IMR-90 (cell line): ENCODE data around the gene NWD2. TPM values are rescaled to one million over a fixed set of nuclear protein-coding genes. Genes with fewer than 3 reads are reported as not detected.

Source experiments
- ATAC-seq: fragments of 200-7000 bp; cut with Tn5 transposase; 2 replicates; pipeline ENCODE4 v1.9.1; 2020; ENCODE audit warnings: low read depth, mild to moderate bottlenecking, moderate library complexity
- BruUV-seq: library from RNA; stranded (reverse); fragments of 400-500 nt; replicated peaks from 2 replicates; lab custom pipeline; 2021; lab: Mats Ljungman, UMichigan
- CTCF ChIA-PET: fragments of 300-600 bp; formaldehyde crosslinking; extraction: SDS; loops from one replicate; lab custom pipeline; 2021; ENCODE audit warnings: antibody characterized with exemption; lab: Yijun Ruan, JAX
- POLR2A ChIA-PET: fragments of 300-600 bp; sonication (Branson Sonifier 250); formaldehyde crosslinking; loops from one replicate; lab custom pipeline; 2022; ENCODE audit warnings: antibody characterized with exemption; ENCODE audit not compliant: unreplicated experiment; lab: Charles Lee
- DNase-seq: peaks from one replicate; pipeline ENCODE4 v3.0.0; 2013
- H2AFZ ChIP-seq: replicated peaks from 2 replicates; pipeline ENCODE3; 2013; ENCODE audit warnings: low read length, mild to moderate bottlenecking; ENCODE audit not compliant: poor library complexity
- H2AK5ac ChIP-seq: 2 replicates; pipeline ENCODE4 v1.6.1; 2013; ENCODE audit warnings: low read depth, low read length, inconsistent platforms
- H2AK9ac ChIP-seq: replicated peaks from 2 replicates; pipeline ENCODE3; 2013; ENCODE audit warnings: mild to moderate bottlenecking, low read depth, low read length, moderate library complexity; ENCODE audit not compliant: poor library complexity
- H2BK120ac ChIP-seq: 2 replicates; pipeline ENCODE4 v1.6.1; 2013; ENCODE audit warnings: low read depth, low read length, inconsistent platforms
- H2BK15ac ChIP-seq: 3 replicates; pipeline ENCODE4 v1.6.1; 2013; ENCODE audit warnings: low read depth, low read length, inconsistent platforms
- H2BK20ac ChIP-seq: 2 replicates; pipeline ENCODE4 v1.6.1; 2013; ENCODE audit warnings: low read depth, mild to moderate bottlenecking, inconsistent platforms, low read length, moderate library complexity
- H2BK5ac ChIP-seq: 2 replicates; pipeline ENCODE4 v1.6.1; 2013; ENCODE audit warnings: mild to moderate bottlenecking, low read depth, low read length, inconsistent platforms; ENCODE audit not compliant: poor library complexity, severe bottlenecking
- H3K14ac ChIP-seq: replicated peaks from 2 replicates; pipeline ENCODE4 v1.6.1; 2013; ENCODE audit warnings: low read depth, low read length, inconsistent platforms
- H3K18ac ChIP-seq: 2 replicates; pipeline ENCODE4 v1.6.1; 2013; ENCODE audit warnings: low read depth, low read length, control low read depth
- H3K23ac ChIP-seq: 2 replicates; pipeline ENCODE4 v1.6.1; 2013; ENCODE audit warnings: low read depth, low read length, inconsistent platforms
- H3K27ac ChIP-seq: 2 replicates; pipeline ENCODE4 v1.5.1; 2013; ENCODE audit warnings: mild to moderate bottlenecking, control low read depth, low read length; ENCODE audit not compliant: insufficient read depth
- H3K27me3 ChIP-seq: 2 replicates; pipeline ENCODE4 v1.6.1; 2013; ENCODE audit warnings: low read length; ENCODE audit not compliant: control insufficient read depth, insufficient read depth
- H3K36me3 ChIP-seq: 2 replicates; pipeline ENCODE4 v1.6.1; 2013; ENCODE audit warnings: low read length, mixed read lengths; ENCODE audit not compliant: control insufficient read depth, insufficient read depth
- H3K4ac ChIP-seq: 2 replicates; pipeline ENCODE4 v1.6.1; 2013; ENCODE audit warnings: low read depth, low read length, inconsistent platforms
- H3K4me1 ChIP-seq: 2 replicates; pipeline ENCODE4 v1.6.1; 2013; ENCODE audit warnings: low read length, mixed read lengths; ENCODE audit not compliant: control insufficient read depth, insufficient read depth
- H3K4me2 ChIP-seq: 2 replicates; pipeline ENCODE4 v1.6.1; 2013; ENCODE audit warnings: low read depth, mild to moderate bottlenecking, control low read depth, low read length, moderate library complexity
- H3K4me3 ChIP-seq: 2 replicates; pipeline ENCODE4 v1.5.1; 2013; ENCODE audit warnings: low read depth, mild to moderate bottlenecking, control low read depth, low read length, moderate library complexity; ENCODE audit not compliant: insufficient read depth
- H3K56ac ChIP-seq: 2 replicates; pipeline ENCODE4 v1.6.1; 2013; ENCODE audit warnings: low read length, inconsistent platforms; ENCODE audit not compliant: insufficient read depth; ENCODE audit errors: extremely low read depth
- H3K79me1 ChIP-seq, 2 experiments: 2 replicates each; pipeline ENCODE4 v1.6.1; 2013; ENCODE audit warnings: low read length in 2 of 2, inconsistent platforms in 1 of 2, low read depth in 1 of 2
- H3K9ac ChIP-seq: 2 replicates; pipeline ENCODE4 v1.6.1; 2013; ENCODE audit warnings: low read depth, low read length, control low read depth
- H3K9me1 ChIP-seq: 2 replicates; pipeline ENCODE4 v1.6.1; 2013; ENCODE audit warnings: low read length, inconsistent platforms; ENCODE audit not compliant: insufficient read depth
- H3K9me3 ChIP-seq: 2 replicates; pipeline ENCODE4 v1.6.1; 2013; ENCODE audit warnings: low read length; ENCODE audit not compliant: control insufficient read depth, insufficient read depth
- H4K20me1 ChIP-seq: 2 replicates; pipeline ENCODE4 v1.6.1; 2013; ENCODE audit warnings: low read length, inconsistent platforms; ENCODE audit not compliant: insufficient read depth
- H4K5ac ChIP-seq: 2 replicates; pipeline ENCODE4 v1.6.1; 2013; ENCODE audit warnings: mild to moderate bottlenecking, low read depth, low read length, control low read depth
- H4K8ac ChIP-seq, 2 experiments: 2 replicates each; pipeline ENCODE4 v1.6.1; 2013; ENCODE audit warnings: low read depth in 2 of 2, low read length in 2 of 2, control low read depth in 1 of 2, inconsistent platforms in 1 of 2
- H4K91ac ChIP-seq: 2 replicates; pipeline ENCODE4 v1.6.1; 2013; ENCODE audit warnings: low read depth, low read length, inconsistent platforms; ENCODE audit not compliant: insufficient read depth
- BHLHE40 ChIP-seq: fragments of 150-350 bp; IDR thresholded peaks from 2 replicates; pipeline ENCODE4 v1.6.1; 2016; ENCODE audit warnings: mild to moderate bottlenecking, low read depth, low read length
- CHD1 ChIP-seq: IDR thresholded peaks from 2 replicates; pipeline ENCODE4 v1.6.1; 2012; ENCODE audit warnings: low read depth, low read length, improper control_type of control experiment
- CTCF ChIP-seq: conservative IDR thresholded peaks from 2 replicates; pipeline ENCODE4 v1.5.1; 2012; ENCODE audit warnings: mild to moderate bottlenecking, low read depth, low read length, improper control_type of control experiment
- FOS ChIP-seq: fragments of 150-350 bp; IDR thresholded peaks from 2 replicates; pipeline ENCODE4 v1.6.1; 2016; ENCODE audit warnings: low read depth, low read length
- MAFK ChIP-seq: IDR thresholded peaks from 2 replicates; pipeline ENCODE4 v1.6.1; 2012; ENCODE audit warnings: low read depth, low read length, improper control_type of control experiment
- MXI1 ChIP-seq: IDR thresholded peaks from 2 replicates; pipeline ENCODE4 v1.6.1; 2012; ENCODE audit warnings: low read depth, mild to moderate bottlenecking, low read length, moderate library complexity, borderline replicate concordance
- NFE2L2 ChIP-seq: fragments of 150-350 bp; IDR thresholded peaks from 2 replicates; pipeline ENCODE4 v1.6.1; 2016; ENCODE audit warnings: low read depth, mild to moderate bottlenecking, low read length
- POLR2A ChIP-seq: IDR thresholded peaks from 2 replicates; pipeline ENCODE4 v1.6.1; 2012; ENCODE audit warnings: mild to moderate bottlenecking, low read depth, low read length
- RAD21 ChIP-seq: IDR thresholded peaks from 2 replicates; pipeline ENCODE4 v1.6.1; 2012; ENCODE audit warnings: low read length, improper control_type of control experiment
- RFX5 ChIP-seq: IDR thresholded peaks from 2 replicates; pipeline ENCODE4 v1.8.0; 2012; ENCODE audit warnings: low read depth, mild to moderate bottlenecking, low read length, moderate library complexity
- SMC3 ChIP-seq: fragments of 150-350 bp; IDR thresholded peaks from 2 replicates; pipeline ENCODE4 v1.6.1; 2016; ENCODE audit warnings: low read depth, mild to moderate bottlenecking, antibody characterized with exemption, low read length, moderate library complexity
- WGBS, 2 experiments: methylation state at CpG; one replicate each; pipeline versions ENCODE4 v1.1.5 to v1.1.7; 2013; ENCODE audit warnings: missing lambda C conversion rate in 2 of 2; ENCODE audit not compliant: insufficient read length in 1 of 2; ENCODE audit errors: extremely low coverage in 2 of 2; 5-methylcytosine and 5-hydroxymethylcytosine counted together
- dilution Hi-C: fragments of 300-500 bp; cut with HindIII; formaldehyde crosslinking; loops from one replicate; pipeline ENCODE4 v1.14.3; 2018; ENCODE audit warnings: low sequenced_read_pairs; ENCODE audit not compliant: unreplicated experiment
- in situ Hi-C: fragments of 300-500 bp; cut with MboI; formaldehyde crosslinking; loops from 3 replicates; pipeline ENCODE4 v1.14.3; 2019; ENCODE audit warnings: low sequenced_read_pairs, inconsistent platforms, mixed read lengths
- intact Hi-C: fragments of 100-400 bp; cut with micrococcal nuclease; formaldehyde crosslinking; loops from 2 replicates; pipeline ENCODE4 v1.10.0; 2022
- polyA plus RNA-seq, 3 experiments: library from polyadenylated mRNA; depleted of rRNA; stranded (reverse); fragments of >200 nt; gene quantifications; 2 replicates each; pipeline ENCODE4 v1.2.3, GENCODE V29; 2012; ENCODE audit warnings: low replicate concordance in 1 of 3
- total RNA-seq: library from RNA; depleted of rRNA; stranded (reverse); fragments of >200 nt; gene quantifications from 2 replicates; pipeline ENCODE4 v1.2.3, GENCODE V29; 2012

Gene NWD2
- total and polyA plus RNA-seq, 2 of the 4 experiments (the other 2 are of a cell fraction): not detected

DNA sequence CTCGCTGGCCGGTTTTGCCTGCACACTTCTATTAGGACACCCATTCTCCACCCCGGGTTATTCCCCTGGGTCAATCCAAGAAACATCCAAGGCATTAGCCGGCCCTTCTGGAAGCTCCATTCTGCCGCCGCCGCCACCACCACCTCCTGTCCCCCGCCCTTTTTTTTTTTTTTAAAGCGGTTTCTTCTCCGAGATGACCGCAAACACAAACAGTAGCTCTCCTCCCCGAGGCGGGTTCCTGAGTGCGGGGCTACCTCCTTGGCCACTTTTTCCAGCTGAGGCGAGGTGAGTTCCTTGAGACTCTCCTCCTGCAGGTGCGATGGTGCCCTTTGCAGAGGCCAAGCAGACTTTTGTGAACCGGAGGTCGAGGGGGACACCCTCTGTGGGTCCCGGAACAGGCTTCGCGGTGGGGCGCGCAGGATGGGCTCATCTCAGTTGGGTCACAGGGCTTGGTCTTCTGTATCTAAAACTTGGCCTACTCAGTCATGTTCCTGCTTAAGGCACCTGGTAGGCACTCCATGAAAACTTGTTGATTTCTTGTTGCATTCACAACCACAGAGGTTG lies 930 bp downstream of the NWD2 start:
- Histone ChIP-seq H2BK20ac (no peak overlapping the region), H3K9me1 (no peaks in the 10 kb centered on the region), H2AFZ (no peak overlapping the region), H4K5ac (no peak overlapping the region), H2AK9ac (no peak overlapping the region), H3K27ac (no peak overlapping the region), H2BK5ac (no peak overlapping the region), H3K56ac (no peak overlapping the region), H3K4me3 (no peak overlapping the region), H3K4me2 (no peak overlapping the region), H3K18ac (no peak overlapping the region), H3K4ac (no peak overlapping the region), H4K20me1 (no peaks in the 10 kb centered on the region), H3K9me3 (no peaks in the 10 kb centered on the region; the same call in 1 of the 2 replicates), H3K4me1 (no peaks in the 10 kb centered on the region), H2BK15ac (no peak overlapping the region), H3K36me3 (no peaks in the 10 kb centered on the region), H3K9ac (no peak overlapping the region), H3K27me3 (no peaks in the 10 kb centered on the region), H2BK120ac (no peak overlapping the region), H3K79me1 (no peaks in the 10 kb centered on the region), H4K8ac (no peak overlapping the region), H3K23ac (no peak overlapping the region), H4K91ac (no peak overlapping the region), H2AK5ac (no peak overlapping the region), H3K14ac (no peak overlapping the region)
- no peak for DNase-seq
- ChIA-PET POLR2A (no interaction called here), CTCF (no interaction called here)
- intact Hi-C loops (no loop called here), dilution Hi-C loops (no loop called here), in situ Hi-C loops (no loop called here)
- no TSS peak for BruUV-seq
- TF ChIP-seq BHLHE40 (no peak), NFE2L2 (no peak), RAD21 (no peak), MAFK (no peak), POLR2A (no peak), CHD1 (no peak), SMC3 (no peak), FOS (no peak), RFX5 (no peak), MXI1 (no peak), CTCF (no peak)
- WGBS, 2 experiments: 4% methylated on average over 12 of the region's 23 CpGs; no CpG with 5 or more reads in 1 of the 2 experiments
- no peak for ATAC-seq
